ENCODE measurements around the gene AIF1. TPM values are rescaled to one million over a fixed set of nuclear protein-coding genes. Genes with fewer than 3 reads are reported as not detected.

The AIF1 gene
- polyA plus RNA-seq (ENCODE audit: insufficient read length) = 24.6 TPM

GRCh38 chr6:31614684-31615578, at the start of gene AIF1:
TSS of gene AIF1 (plus strand) at chr6:31615234. CDS start at chr6:31615330, 96 bp downstream.
- DNase-seq = no peak

GRCh38 chr6:31567531-31568370, 47.3 kb upstream of the AIF1 start:
- DNase-seq = no peak

GRCh38 chr6:31568537-31568961, 46.5 kb upstream of the AIF1 start:
- no peak for DNase-seq

GRCh38 chr6:31569861-31570536, 45.0 kb upstream of the AIF1 start:
- no peak for DNase-seq

- no peak for DNase-seq
These were observed 42.8 kb upstream of the AIF1 start, which contains the start of gene LTA for GRCh38 chr6:31572041-31572911. TSS of gene LTA (plus strand) at chr6:31572289. CDS start at chr6:31572743, 454 bp downstream.

DNA sequence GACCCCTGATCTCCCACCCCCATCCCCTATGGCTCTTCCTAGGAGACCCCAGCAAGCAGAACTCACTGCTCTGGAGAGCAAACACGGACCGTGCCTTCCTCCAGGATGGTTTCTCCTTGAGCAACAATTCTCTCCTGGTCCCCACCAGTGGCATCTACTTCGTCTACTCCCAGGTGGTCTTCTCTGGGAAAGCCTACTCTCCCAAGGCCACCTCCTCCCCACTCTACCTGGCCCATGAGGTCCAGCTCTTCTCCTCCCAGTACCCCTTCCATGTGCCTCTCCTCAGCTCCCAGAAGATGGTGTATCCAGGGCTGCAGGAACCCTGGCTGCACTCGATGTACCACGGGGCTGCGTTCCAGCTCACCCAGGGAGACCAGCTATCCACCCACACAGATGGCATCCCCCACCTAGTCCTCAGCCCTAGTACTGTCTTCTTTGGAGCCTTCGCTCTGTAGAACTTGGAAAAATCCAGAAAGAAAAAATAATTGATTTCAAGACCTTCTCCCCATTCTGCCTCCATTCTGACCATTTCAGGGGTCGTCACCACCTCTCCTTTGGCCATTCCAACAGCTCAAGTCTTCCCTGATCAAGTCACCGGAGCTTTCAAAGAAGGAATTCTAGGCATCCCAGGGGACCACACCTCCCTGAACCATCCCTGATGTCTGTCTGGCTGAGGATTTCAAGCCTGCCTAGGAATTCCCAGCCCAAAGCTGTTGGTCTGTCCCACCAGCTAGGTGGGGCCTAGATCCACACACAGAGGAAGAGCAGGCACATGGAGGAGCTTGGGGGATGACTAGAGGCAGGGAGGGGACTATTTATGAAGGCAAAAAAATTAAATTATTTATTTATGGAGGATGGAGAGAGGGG, 41.6 kb upstream of the AIF1 start:
- no peak for DNase-seq

GRCh38 chr6:31574106-31575061, 40.6 kb upstream of the AIF1 start:
- no peak for DNase-seq

DNA sequence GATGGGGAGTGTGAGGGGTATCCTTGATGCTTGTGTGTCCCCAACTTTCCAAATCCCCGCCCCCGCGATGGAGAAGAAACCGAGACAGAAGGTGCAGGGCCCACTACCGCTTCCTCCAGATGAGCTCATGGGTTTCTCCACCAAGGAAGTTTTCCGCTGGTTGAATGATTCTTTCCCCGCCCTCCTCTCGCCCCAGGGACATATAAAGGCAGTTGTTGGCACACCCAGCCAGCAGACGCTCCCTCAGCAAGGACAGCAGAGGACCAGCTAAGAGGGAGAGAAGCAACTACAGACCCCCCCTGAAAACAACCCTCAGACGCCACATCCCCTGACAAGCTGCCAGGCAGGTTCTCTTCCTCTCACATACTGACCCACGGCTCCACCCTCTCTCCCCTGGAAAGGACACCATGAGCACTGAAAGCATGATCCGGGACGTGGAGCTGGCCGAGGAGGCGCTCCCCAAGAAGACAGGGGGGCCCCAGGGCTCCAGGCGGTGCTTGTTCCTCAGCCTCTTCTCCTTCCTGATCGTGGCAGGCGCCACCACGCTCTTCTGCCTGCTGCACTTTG, 39.6 kb upstream of the AIF1 start, which contains the start of gene TNF:
TSS of gene TNF (plus strand) at position 231 of the 567 bp plus-strand sequence. CDS start at position 408, 177 bp downstream.
- DNase-seq = peak; percentile 38

- DNase-seq = no peak
These were observed 38.9 kb upstream of the AIF1 start for GRCh38 chr6:31575952-31576685.

GRCh38 chr6:31576897-31577578, 38.0 kb upstream of the AIF1 start:
- DNase-seq = no peak

- DNase-seq = no peak
These were observed 37.5 kb upstream of the AIF1 start for GRCh38 chr6:31577579-31577966.

DNA sequence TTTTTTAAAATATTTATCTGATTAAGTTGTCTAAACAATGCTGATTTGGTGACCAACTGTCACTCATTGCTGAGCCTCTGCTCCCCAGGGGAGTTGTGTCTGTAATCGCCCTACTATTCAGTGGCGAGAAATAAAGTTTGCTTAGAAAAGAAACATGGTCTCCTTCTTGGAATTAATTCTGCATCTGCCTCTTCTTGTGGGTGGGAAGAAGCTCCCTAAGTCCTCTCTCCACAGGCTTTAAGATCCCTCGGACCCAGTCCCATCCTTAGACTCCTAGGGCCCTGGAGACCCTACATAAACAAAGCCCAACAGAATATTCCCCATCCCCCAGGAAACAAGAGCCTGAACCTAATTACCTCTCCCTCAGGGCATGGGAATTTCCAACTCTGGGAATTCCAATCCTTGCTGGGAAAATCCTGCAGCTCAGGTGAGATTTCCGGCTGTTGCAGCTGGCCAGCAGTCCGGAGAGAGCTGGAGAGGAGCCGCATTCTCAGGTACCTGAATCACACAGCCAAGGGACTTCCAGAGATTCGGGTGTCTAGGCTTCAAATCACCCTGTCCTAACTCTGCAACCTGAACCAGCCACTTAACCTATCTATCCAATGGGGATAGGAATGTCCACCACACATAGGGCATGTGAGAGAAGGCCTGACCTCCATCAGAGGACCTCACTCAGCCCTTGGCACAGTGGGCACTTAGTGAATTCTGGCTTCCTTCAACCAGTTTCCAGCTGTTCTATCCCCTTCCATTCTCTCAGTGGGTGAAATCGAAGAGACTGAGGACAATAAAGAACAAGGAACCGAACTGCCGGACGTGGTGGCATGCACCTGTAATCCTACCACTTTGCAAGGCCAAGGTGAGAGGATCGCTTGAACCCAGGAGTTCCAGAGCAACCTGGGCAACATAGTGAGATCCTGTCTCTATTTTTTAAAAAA, 36.6 kb upstream of the AIF1 start:
- DNase-seq = no peak

GRCh38 chr6:31579119-31579505, 35.9 kb upstream of the AIF1 start:
- DNase-seq = no peak

GRCh38 chr6:31579546-31580437, 35.2 kb upstream of the AIF1 start:
- no peak for DNase-seq

DNA sequence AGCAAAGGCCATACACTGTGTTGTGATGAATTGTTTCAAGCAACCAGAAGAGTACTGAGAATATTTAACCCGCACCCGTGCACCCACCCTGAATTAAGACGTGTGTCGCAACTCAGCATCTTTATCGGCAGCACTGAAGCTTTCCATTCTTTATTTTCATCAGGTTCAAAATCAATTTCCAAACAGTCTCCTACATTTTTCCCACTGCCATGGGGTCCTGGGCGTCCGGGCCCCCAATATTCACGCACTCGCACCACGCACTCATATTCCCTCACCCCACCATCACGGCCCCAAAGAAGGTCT, 34.6 kb upstream of the AIF1 start:
- no peak for DNase-seq
